HepG2 (cell line): ENCODE measurements around the gene SPRN. TPM values are rescaled to one million over a fixed set of nuclear protein-coding genes. Genes with fewer than 3 reads are reported as not detected.

Experiments used
- DR1 ChIP-seq: sonication (generic); formaldehyde crosslinking; IDR thresholded peaks from 2 replicates; pipeline ENCODE4 v1.8.0; 2021; ENCODE audit warnings: mild to moderate bottlenecking, missing genetic modification reagents, inconsistent platforms
- ELF3 ChIP-seq: IDR thresholded peaks from 2 replicates; pipeline ENCODE4 v1.6.1; 2016; ENCODE audit warnings: missing genetic modification reagents, missing compliant biosample characterization
- HINFP ChIP-seq: sonication (generic); formaldehyde crosslinking; IDR thresholded peaks from 2 replicates; pipeline ENCODE4 v1.4.0; 2020; ENCODE audit warnings: low read depth, mild to moderate bottlenecking, missing genetic modification reagents
- HMG20B ChIP-seq: conservative IDR thresholded peaks from 2 replicates; pipeline ENCODE4 v1.6.1; 2016; ENCODE audit warnings: missing genetic modification reagents, missing compliant biosample characterization
- KLF13 ChIP-seq: sonication (generic); formaldehyde crosslinking; IDR thresholded peaks from 2 replicates; pipeline ENCODE4 v1.4.0; 2020; ENCODE audit warnings: mild to moderate bottlenecking, missing genetic modification reagents
- KLF9 ChIP-seq: IDR thresholded peaks from 2 replicates; pipeline ENCODE4 v1.6.1; 2016; ENCODE audit warnings: low read depth
- SIN3B ChIP-seq: fragments of 150-350 bp; IDR thresholded peaks from 2 replicates; pipeline ENCODE4 v1.6.1; 2014; ENCODE audit warnings: low read length
- SPEN ChIP-seq: sonication (generic); formaldehyde crosslinking; IDR thresholded peaks from 2 replicates; pipeline ENCODE4 v1.5.1; 2020; ENCODE audit warnings: low read depth, mild to moderate bottlenecking, missing genetic modification reagents
- TAF1 ChIP-seq: sonication (generic); formaldehyde crosslinking; IDR thresholded peaks from 2 replicates; pipeline ENCODE4 v1.4.0; 2020; ENCODE audit warnings: missing genetic modification reagents
- ZGPAT ChIP-seq: IDR thresholded peaks from 2 replicates; pipeline ENCODE4 v1.6.1; 2016; ENCODE audit warnings: mild to moderate bottlenecking
- ZNF230 ChIP-seq: sonication (generic); formaldehyde crosslinking; IDR thresholded peaks from 2 replicates; pipeline ENCODE4 v1.4.0; 2020; ENCODE audit warnings: mild to moderate bottlenecking, missing genetic modification reagents
- ZNF326 ChIP-seq: sonication (generic); formaldehyde crosslinking; IDR thresholded peaks from 2 replicates; pipeline ENCODE4 v1.4.0; 2020; ENCODE audit warnings: missing genetic modification reagents, borderline replicate concordance
- ZNF329 ChIP-seq: sonication (generic); formaldehyde crosslinking; IDR thresholded peaks from 2 replicates; pipeline ENCODE4 v1.9.0; 2021; ENCODE audit warnings: low read depth, mild to moderate bottlenecking, missing genetic modification reagents
- ZNF414 ChIP-seq: sonication (generic); formaldehyde crosslinking; IDR thresholded peaks from 2 replicates; pipeline ENCODE4 v1.5.0; 2020; ENCODE audit warnings: missing genetic modification reagents
- ZNF720 ChIP-seq: sonication (generic); formaldehyde crosslinking; IDR thresholded peaks from 2 replicates; pipeline ENCODE4 v1.4.0; 2020; ENCODE audit warnings: missing genetic modification reagents
- polyA plus RNA-seq, 8 experiments: library from polyadenylated mRNA; depleted of rRNA in 3 of 8; stranded (reverse) in 7 of 8; unstranded in 1 of 8; fragments of >200 nt; fragmentation: Illumina TruSeq in 4 of 8; extraction: Trizol in 4 of 8; gene quantifications; 2 replicates each; pipeline versions ENCODE4 v1.2.1 to v1.2.3, GENCODE V29; 2011 to 2016; ENCODE audit warnings: low read depth in 4 of 8, missing spikeins in 1 of 8, mixed read lengths in 1 of 8; ENCODE audit not compliant: insufficient read depth in 1 of 8
- total RNA-seq, 5 experiments: library from RNA; depleted of rRNA; stranded (reverse); fragments of >200 nt; fragmentation: Illumina TruSeq; extraction: Trizol; gene quantifications; 2 replicates each; pipeline ENCODE4 v1.2.3, GENCODE V29; 2016; ENCODE audit warnings: low read depth in 1 of 5
- TF ChIP-seq, protein P1 (sequence below): IDR thresholded peaks from 2 replicates; pipeline ENCODE4 v1.6.1; 2016
- TF ChIP-seq, protein P2 (sequence below): sonication (generic); formaldehyde crosslinking; IDR thresholded peaks from 2 replicates; pipeline ENCODE4 v1.4.0; 2020; ENCODE audit warnings: missing genetic modification reagents
- TF ChIP-seq, protein P3 (sequence below): IDR thresholded peaks from 2 replicates; pipeline ENCODE4 v1.6.1; 2016; ENCODE audit warnings: low read depth, borderline replicate concordance
- TF ChIP-seq, protein P4 (sequence below): sonication (generic); formaldehyde crosslinking; IDR thresholded peaks from 2 replicates; pipeline ENCODE4 v1.5.1; 2020; ENCODE audit warnings: missing genetic modification reagents, mild to moderate bottlenecking, borderline replicate concordance
- TF ChIP-seq, protein P5 (sequence below): sonication (generic); formaldehyde crosslinking; IDR thresholded peaks from 2 replicates; pipeline ENCODE4 v1.8.1; 2023; ENCODE audit warnings: mild to moderate bottlenecking, missing genetic modification reagents

SPRN gene
- total and polyA plus RNA-seq, 2 of the 13 experiments (the other 11 are each of a cell fraction or from before 2014, with no cell fraction given) = not detected

- TF ChIP-seq KLF9 (no peak), ZNF329 (CRISPR knock-in tag) (no peak), ZNF414 (CRISPR knock-in tag) (peak; percentile 60; the same call in 1 of the 2 replicates), ELF3 (CRISPR knock-in tag) (no peak), KLF13 (no peak), TAF1 (CRISPR knock-in tag) (peak; percentile 41; the same call in 1 of the 2 replicates), SIN3B (no peak), SPEN (peak; percentile 85), DR1 (CRISPR knock-in tag) (no peak; the same call in 1 of the 2 replicates), ZNF326 (no peak), HINFP (CRISPR knock-in tag) (no peak), ZNF230 (CRISPR knock-in tag) (peak; percentile 75), ZNF720 (CRISPR knock-in tag) (no peak), HMG20B (no peak), ZGPAT (peak; percentile 78; the same call in 1 of the 2 replicates)
- TF ChIP-seq, protein P1, sequence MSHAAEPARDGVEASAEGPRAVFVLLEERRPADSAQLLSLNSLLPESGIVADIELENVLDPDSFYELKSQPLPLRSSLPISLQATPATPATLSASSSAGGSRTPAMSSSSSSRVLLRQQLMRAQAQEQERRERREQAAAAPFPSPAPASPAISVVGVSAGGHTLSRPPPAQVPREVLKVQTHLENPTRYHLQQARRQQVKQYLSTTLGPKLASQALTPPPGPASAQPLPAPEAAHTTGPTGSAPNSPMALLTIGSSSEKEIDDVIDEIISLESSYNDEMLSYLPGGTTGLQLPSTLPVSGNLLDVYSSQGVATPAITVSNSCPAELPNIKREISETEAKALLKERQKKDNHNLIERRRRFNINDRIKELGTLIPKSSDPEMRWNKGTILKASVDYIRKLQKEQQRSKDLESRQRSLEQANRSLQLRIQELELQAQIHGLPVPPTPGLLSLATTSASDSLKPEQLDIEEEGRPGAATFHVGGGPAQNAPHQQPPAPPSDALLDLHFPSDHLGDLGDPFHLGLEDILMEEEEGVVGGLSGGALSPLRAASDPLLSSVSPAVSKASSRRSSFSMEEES (CRISPR knock-in tag) = peak; percentile 79
- TF ChIP-seq, protein P2, sequence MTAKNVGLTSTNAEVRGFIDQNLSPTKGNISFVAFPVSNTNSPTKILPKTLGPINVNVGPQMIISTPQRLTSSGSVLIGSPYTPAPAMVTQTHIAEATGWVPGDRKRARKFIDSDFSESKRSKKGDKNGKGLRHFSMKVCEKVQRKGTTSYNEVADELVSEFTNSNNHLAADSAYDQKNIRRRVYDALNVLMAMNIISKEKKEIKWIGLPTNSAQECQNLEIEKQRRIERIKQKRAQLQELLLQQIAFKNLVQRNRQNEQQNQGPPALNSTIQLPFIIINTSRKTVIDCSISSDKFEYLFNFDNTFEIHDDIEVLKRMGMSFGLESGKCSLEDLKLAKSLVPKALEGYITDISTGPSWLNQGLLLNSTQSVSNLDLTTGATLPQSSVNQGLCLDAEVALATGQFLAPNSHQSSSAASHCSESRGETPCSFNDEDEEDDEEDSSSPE = peak; percentile 65; the same call in 1 of the 2 replicates
- TF ChIP-seq, protein P3, sequence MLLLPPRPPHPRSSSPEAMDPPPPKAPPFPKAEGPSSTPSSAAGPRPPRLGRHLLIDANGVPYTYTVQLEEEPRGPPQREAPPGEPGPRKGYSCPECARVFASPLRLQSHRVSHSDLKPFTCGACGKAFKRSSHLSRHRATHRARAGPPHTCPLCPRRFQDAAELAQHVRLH (CRISPR knock-in tag) = no peak
- TF ChIP-seq, protein P4, sequence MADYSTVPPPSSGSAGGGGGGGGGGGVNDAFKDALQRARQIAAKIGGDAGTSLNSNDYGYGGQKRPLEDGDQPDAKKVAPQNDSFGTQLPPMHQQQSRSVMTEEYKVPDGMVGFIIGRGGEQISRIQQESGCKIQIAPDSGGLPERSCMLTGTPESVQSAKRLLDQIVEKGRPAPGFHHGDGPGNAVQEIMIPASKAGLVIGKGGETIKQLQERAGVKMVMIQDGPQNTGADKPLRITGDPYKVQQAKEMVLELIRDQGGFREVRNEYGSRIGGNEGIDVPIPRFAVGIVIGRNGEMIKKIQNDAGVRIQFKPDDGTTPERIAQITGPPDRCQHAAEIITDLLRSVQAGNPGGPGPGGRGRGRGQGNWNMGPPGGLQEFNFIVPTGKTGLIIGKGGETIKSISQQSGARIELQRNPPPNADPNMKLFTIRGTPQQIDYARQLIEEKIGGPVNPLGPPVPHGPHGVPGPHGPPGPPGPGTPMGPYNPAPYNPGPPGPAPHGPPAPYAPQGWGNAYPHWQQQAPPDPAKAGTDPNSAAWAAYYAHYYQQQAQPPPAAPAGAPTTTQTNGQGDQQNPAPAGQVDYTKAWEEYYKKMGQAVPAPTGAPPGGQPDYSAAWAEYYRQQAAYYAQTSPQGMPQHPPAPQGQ (CRISPR knock-in tag) = no peak
- TF ChIP-seq, protein P5, sequence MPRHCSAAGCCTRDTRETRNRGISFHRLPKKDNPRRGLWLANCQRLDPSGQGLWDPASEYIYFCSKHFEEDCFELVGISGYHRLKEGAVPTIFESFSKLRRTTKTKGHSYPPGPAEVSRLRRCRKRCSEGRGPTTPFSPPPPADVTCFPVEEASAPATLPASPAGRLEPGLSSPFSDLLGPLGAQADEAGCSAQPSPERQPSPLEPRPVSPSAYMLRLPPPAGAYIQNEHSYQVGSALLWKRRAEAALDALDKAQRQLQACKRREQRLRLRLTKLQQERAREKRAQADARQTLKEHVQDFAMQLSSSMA = no peak
Observed at GRCh38 chr10:133378251-133379096, 46.0 kb downstream of the SPRN start (continued).
